HG02642 (cell line): ENCODE measurements around the gene INVS.

Experiments used
- ATAC-seq: cut with Tn5 transposase; IDR thresholded peaks from one replicate; pipeline ENCODE4 v1.9.1; 2021; ENCODE audit warnings: mild to moderate bottlenecking; ENCODE audit not compliant: unreplicated experiment, poor library complexity

The INVS gene

GRCh38 chr9:100170556-100170955 lies 71.5 kb downstream of the INVS start:
- ATAC-seq: no peak

GRCh38 chr9:100186356-100186755 lies 87.3 kb downstream of the INVS start:
- ATAC-seq: no peak

GRCh38 chr9:100190339-100190738 lies 91.3 kb downstream of the INVS start:
- no peak for ATAC-seq

GRCh38 chr9:100191264-100191663 lies 92.2 kb downstream of the INVS start:
- ATAC-seq: no peak

- ATAC-seq: no peak
Observed at GRCh38 chr9:100193078-100193477, 94.0 kb downstream of the INVS start.

GRCh38 chr9:100196215-100196614 lies 97.2 kb downstream of the INVS start:
- no peak for ATAC-seq

GRCh38 chr9:100196828-100197227 lies 97.8 kb downstream of the INVS start:
- no peak for ATAC-seq

GRCh38 chr9:100197553-100197952 lies 98.5 kb downstream of the INVS start:
- no peak for ATAC-seq

GRCh38 chr9:100202806-100203205 lies 103.8 kb downstream of the INVS start:
- ATAC-seq: no peak

GRCh38 chr9:100204796-100205195 lies 105.8 kb downstream of the INVS start:
- no peak for ATAC-seq

- ATAC-seq: no peak
Observed at GRCh38 chr9:100206899-100207298, 107.9 kb downstream of the INVS start.

GRCh38 chr9:100208673-100209072 lies 109.6 kb downstream of the INVS start:
- ATAC-seq: no peak

- no peak for ATAC-seq
Observed at GRCh38 chr9:100211476-100211875, 112.4 kb downstream of the INVS start.

- no peak for ATAC-seq
Observed at GRCh38 chr9:100213730-100214477, 114.9 kb downstream of the INVS start.

GRCh38 chr9:100216178-100216787 lies 117.2 kb downstream of the INVS start:
- peak; percentile 69 for ATAC-seq

GRCh38 chr9:100217536-100217935 lies 118.5 kb downstream of the INVS start:
- no peak for ATAC-seq

- ATAC-seq: peak; percentile 59
Observed at GRCh38 chr9:100219347-100219746, 120.3 kb downstream of the INVS start.

GRCh38 chr9:100220936-100221335 lies 121.9 kb downstream of the INVS start:
- no peak for ATAC-seq

- ATAC-seq: no peak
Observed at GRCh38 chr9:100221538-100221937, 122.5 kb downstream of the INVS start.

GRCh38 chr9:100222674-100223073 lies 123.6 kb downstream of the INVS start:
- no peak for ATAC-seq

GRCh38 chr9:100227636-100228035 lies 128.6 kb downstream of the INVS start:
- no peak for ATAC-seq

- ATAC-seq: no peak
Observed at GRCh38 chr9:100228352-100228869, 129.4 kb downstream of the INVS start.
